Astrocyte (in vitro differentiated cells and primary cell): ENCODE data around the gene PARP2. TPM values are rescaled to one million over a fixed set of nuclear protein-coding genes. Genes with fewer than 3 reads are reported as not detected.

Experiments
- DNase-seq: peaks from one replicate; pipeline ENCODE4 v3.0.0-alpha.2; 2010; ENCODE audit warnings: low read depth
- FAIRE-seq: peaks from 2 replicates; lab custom pipeline; 2011; peaks lifted over from hg19 to GRCh38; lab: Jason Lieb, UNC
- H2AFZ ChIP-seq: 2 replicates; pipeline ENCODE4 v1.6.0; 2012; ENCODE audit warnings: low read depth, low read length, inconsistent platforms
- H3K27ac ChIP-seq: 2 replicates; pipeline ENCODE4 v1.5.1; 2011; ENCODE audit warnings: low read depth, low read length, inconsistent platforms
- H3K27me3 ChIP-seq: 2 replicates; pipeline ENCODE4 v1.6.0; 2011; ENCODE audit warnings: low read length, inconsistent platforms; ENCODE audit not compliant: insufficient read depth
- H3K36me3 ChIP-seq: 2 replicates; pipeline ENCODE4 v1.5.1; 2011; ENCODE audit warnings: low read length, inconsistent platforms; ENCODE audit not compliant: insufficient read depth
- H3K4me1 ChIP-seq: 2 replicates; pipeline ENCODE4 v1.5.1; 2011; ENCODE audit warnings: low read length, inconsistent platforms; ENCODE audit not compliant: insufficient read depth
- H3K4me2 ChIP-seq: 2 replicates; pipeline ENCODE4 v1.6.0; 2012; ENCODE audit warnings: low read length, inconsistent platforms
- H3K4me3 ChIP-seq: 2 replicates; pipeline ENCODE4 v1.5.1; 2011; ENCODE audit warnings: low read depth, mild to moderate bottlenecking, low read length, inconsistent platforms; ENCODE audit not compliant: insufficient read depth
- H3K79me2 ChIP-seq: 2 replicates; pipeline ENCODE4 v1.6.0; 2012; ENCODE audit warnings: mild to moderate bottlenecking, low read length, inconsistent platforms; ENCODE audit not compliant: insufficient read depth
- H3K9ac ChIP-seq: 2 replicates; pipeline ENCODE4 v1.6.0; 2012; ENCODE audit warnings: mild to moderate bottlenecking, low read length, inconsistent platforms
- H3K9me3 ChIP-seq: 2 replicates; pipeline ENCODE4 v1.5.1; 2012; ENCODE audit warnings: low read depth, mild to moderate bottlenecking, low read length, inconsistent platforms; ENCODE audit not compliant: insufficient read depth
- H4K20me1 ChIP-seq: 2 replicates; pipeline ENCODE4 v1.6.0; 2012; ENCODE audit warnings: low read length, inconsistent platforms; ENCODE audit not compliant: insufficient read depth
- H3K27ac Mint-ChIP-seq: one replicate; pipeline ENCODE4 v1.8.0; 2021; ENCODE audit warnings: mild to moderate bottlenecking, mixed read lengths; ENCODE audit not compliant: unreplicated experiment
- H3K27me3 Mint-ChIP-seq: one replicate; pipeline ENCODE4 v1.8.0; 2021; ENCODE audit warnings: low read depth, mixed read lengths; ENCODE audit not compliant: unreplicated experiment
- H3K36me3 Mint-ChIP-seq: one replicate; pipeline ENCODE4 v1.8.0; 2021; ENCODE audit warnings: low read depth, mixed read lengths; ENCODE audit not compliant: unreplicated experiment
- H3K4me1 Mint-ChIP-seq: one replicate; pipeline ENCODE4 v1.8.0; 2021; ENCODE audit warnings: low read depth, mixed read lengths; ENCODE audit not compliant: unreplicated experiment
- H3K4me3 Mint-ChIP-seq: one replicate; pipeline ENCODE4 v1.8.0; 2021; ENCODE audit warnings: mild to moderate bottlenecking, moderate library complexity, mixed read lengths; ENCODE audit not compliant: unreplicated experiment
- H3K9me3 Mint-ChIP-seq: one replicate; pipeline ENCODE4 v1.8.0; 2021; ENCODE audit warnings: mild to moderate bottlenecking, mixed read lengths; ENCODE audit not compliant: unreplicated experiment
- EZH2 ChIP-seq: IDR thresholded peaks from 2 replicates; pipeline ENCODE4 v1.6.1; 2012; ENCODE audit warnings: mild to moderate bottlenecking, low read length, inconsistent platforms; ENCODE audit not compliant: insufficient read depth
- total RNA-seq: library from RNA; stranded (reverse); gene quantifications from 2 replicates; pipeline ENCODE4 v1.2.1, GENCODE V29; 2021
- TF ChIP-seq, protein P1 (sequence below): IDR thresholded peaks from 2 replicates; pipeline ENCODE4 v1.5.1; 2011; ENCODE audit warnings: low read depth, mild to moderate bottlenecking, inconsistent platforms, low read length, moderate library complexity; ENCODE audit not compliant: insufficient read depth

Gene PARP2
- total RNA-seq, 1 donor from 2014 or later: 21.5 TPM

DNA sequence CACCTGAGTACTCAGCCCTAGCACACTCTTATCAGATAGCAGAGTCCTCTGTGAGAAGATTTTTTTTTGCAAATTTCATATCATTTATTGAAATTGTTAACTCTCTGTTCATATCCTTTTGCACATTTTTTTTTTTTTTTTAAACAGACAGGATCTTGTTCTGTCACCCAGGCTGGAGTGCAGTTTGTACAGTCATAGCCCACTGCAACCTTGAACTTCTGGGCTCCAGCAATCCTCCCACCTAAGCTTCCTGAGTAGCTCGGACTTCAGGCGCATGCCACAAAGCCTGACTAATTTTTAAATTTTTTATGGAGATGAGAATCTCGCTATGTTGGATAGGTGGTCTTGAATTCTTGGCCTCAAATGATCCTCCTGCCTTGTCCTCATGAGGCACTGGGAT is 4.3 kb downstream of the PARP2 start:
- H3K4me3 ChIP-seq: no peak overlapping the region
- peaks cover 50% of the 10 kb centered on the region for H3K36me3 ChIP-seq
- peaks cover 24% of the 10 kb centered on the region for H3K79me2 ChIP-seq
- FAIRE-seq (no peak), DNase-seq (no peak)
- no peak overlapping the region for H2AFZ ChIP-seq
- H3K27me3 ChIP-seq: no peaks in the 10 kb centered on the region
- no peaks in the 10 kb centered on the region for H3K27me3 Mint-ChIP-seq
- peaks cover 5% of the 10 kb centered on the region for H3K4me1 ChIP-seq
- no peaks in the 10 kb centered on the region for H3K9me3 Mint-ChIP-seq
- no peak overlapping the region for H3K27ac ChIP-seq
- no peak overlapping the region for H3K4me3 Mint-ChIP-seq
- H3K9ac ChIP-seq: no peak overlapping the region
- H4K20me1 ChIP-seq: no peaks in the 10 kb centered on the region
- H3K9me3 ChIP-seq: no peaks in the 10 kb centered on the region
- H3K4me2 ChIP-seq: no peak overlapping the region
- H3K36me3 Mint-ChIP-seq: peaks cover 9% of the 10 kb centered on the region
- TF ChIP-seq, protein P1, sequence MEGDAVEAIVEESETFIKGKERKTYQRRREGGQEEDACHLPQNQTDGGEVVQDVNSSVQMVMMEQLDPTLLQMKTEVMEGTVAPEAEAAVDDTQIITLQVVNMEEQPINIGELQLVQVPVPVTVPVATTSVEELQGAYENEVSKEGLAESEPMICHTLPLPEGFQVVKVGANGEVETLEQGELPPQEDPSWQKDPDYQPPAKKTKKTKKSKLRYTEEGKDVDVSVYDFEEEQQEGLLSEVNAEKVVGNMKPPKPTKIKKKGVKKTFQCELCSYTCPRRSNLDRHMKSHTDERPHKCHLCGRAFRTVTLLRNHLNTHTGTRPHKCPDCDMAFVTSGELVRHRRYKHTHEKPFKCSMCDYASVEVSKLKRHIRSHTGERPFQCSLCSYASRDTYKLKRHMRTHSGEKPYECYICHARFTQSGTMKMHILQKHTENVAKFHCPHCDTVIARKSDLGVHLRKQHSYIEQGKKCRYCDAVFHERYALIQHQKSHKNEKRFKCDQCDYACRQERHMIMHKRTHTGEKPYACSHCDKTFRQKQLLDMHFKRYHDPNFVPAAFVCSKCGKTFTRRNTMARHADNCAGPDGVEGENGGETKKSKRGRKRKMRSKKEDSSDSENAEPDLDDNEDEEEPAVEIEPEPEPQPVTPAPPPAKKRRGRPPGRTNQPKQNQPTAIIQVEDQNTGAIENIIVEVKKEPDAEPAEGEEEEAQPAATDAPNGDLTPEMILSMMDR: no peak
- TF ChIP-seq EZH2: no peak
- H3K27ac Mint-ChIP-seq: no peak overlapping the region
- no peaks in the 10 kb centered on the region for H3K4me1 Mint-ChIP-seq

DNA sequence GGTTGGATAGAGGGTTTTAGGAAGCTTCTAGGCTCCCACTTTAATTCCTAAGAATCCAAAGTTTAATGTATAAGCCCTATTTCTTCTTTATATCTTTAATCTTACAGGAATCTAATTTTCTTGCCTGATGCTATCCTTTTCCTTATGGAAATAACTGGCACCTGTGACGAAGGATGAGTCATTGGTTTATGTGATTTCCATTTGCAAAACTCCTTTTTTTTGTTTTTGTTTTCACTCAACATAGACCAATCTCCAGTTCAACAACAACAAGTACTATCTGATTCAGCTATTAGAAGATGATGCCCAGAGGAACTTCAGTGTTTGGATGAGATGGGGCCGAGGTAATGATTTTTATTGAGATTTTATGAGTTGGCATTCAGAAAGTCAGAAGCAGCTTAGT is 6.8 kb downstream of the PARP2 start:
- H3K36me3 ChIP-seq: peaks cover 60% of the 10 kb centered on the region
- H3K27me3 Mint-ChIP-seq: no peaks in the 10 kb centered on the region
- H3K4me1 Mint-ChIP-seq: no peaks in the 10 kb centered on the region
- no peak overlapping the region for H3K4me3 ChIP-seq
- peaks cover 16% of the 10 kb centered on the region for H3K36me3 Mint-ChIP-seq
- peaks cover 6% of the 10 kb centered on the region for H3K79me2 ChIP-seq
- no peak overlapping the region for H3K4me3 Mint-ChIP-seq
- no peak overlapping the region for H3K27ac ChIP-seq
- no peaks in the 10 kb centered on the region for H3K4me1 ChIP-seq
- no peaks in the 10 kb centered on the region for H3K27me3 ChIP-seq
- no peaks in the 10 kb centered on the region for H3K9me3 Mint-ChIP-seq
- H3K9me3 ChIP-seq: no peaks in the 10 kb centered on the region
- H3K9ac ChIP-seq: no peak overlapping the region
- no peaks in the 10 kb centered on the region for H4K20me1 ChIP-seq
- no peak overlapping the region for H2AFZ ChIP-seq
- no peak for DNase-seq
- no peak overlapping the region for H3K27ac Mint-ChIP-seq
- TF ChIP-seq EZH2: no peak
- TF ChIP-seq, protein P1: no peak
- H3K4me2 ChIP-seq: no peak overlapping the region
- no peak for FAIRE-seq

DNA sequence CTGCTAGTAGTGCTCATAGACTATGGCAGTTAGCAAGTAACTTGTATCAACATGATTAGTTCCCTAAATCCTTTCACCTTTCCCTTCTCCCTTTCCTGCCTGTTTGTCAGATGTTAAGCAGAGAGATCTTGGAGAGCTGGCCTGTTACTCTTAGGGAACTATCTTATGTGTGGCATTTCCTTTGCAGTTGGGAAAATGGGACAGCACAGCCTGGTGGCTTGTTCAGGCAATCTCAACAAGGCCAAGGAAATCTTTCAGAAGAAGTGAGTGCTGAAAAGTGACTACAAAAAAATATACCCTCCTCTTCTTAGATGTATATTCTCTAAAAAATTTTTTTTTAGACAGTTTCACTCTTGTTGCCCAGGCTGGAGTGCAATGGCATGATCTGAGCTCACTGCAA is 7.4 kb downstream of the PARP2 start:
- DNase-seq: no peak
- Mint-ChIP-seq H3K36me3 (peaks cover 18% of the 10 kb centered on the region), H3K4me1 (no peaks in the 10 kb centered on the region), H3K27me3 (no peaks in the 10 kb centered on the region), H3K4me3 (no peak overlapping the region), H3K27ac (no peak overlapping the region), H3K9me3 (no peaks in the 10 kb centered on the region)
- Histone ChIP-seq H3K9me3 (no peaks in the 10 kb centered on the region), H3K27ac (peak overlapping the region; percentile 5), H2AFZ (no peak overlapping the region), H3K36me3 (peaks cover 59% of the 10 kb centered on the region), H3K27me3 (no peaks in the 10 kb centered on the region), H3K4me1 (no peaks in the 10 kb centered on the region), H4K20me1 (peaks cover 2% of the 10 kb centered on the region), H3K4me2 (no peak overlapping the region), H3K79me2 (peaks cover under 1% of the 10 kb centered on the region), H3K9ac (no peak overlapping the region), H3K4me3 (no peak overlapping the region)
- TF ChIP-seq EZH2: no peak
- TF ChIP-seq, protein P1: peak; percentile 4
- no peak for FAIRE-seq
